ENCODE results near the gene LRRC2.
A peak's percentile ranks its signal among the peaks of the same experiment; 100 is the strongest.

LRRC2 gene, protein sequence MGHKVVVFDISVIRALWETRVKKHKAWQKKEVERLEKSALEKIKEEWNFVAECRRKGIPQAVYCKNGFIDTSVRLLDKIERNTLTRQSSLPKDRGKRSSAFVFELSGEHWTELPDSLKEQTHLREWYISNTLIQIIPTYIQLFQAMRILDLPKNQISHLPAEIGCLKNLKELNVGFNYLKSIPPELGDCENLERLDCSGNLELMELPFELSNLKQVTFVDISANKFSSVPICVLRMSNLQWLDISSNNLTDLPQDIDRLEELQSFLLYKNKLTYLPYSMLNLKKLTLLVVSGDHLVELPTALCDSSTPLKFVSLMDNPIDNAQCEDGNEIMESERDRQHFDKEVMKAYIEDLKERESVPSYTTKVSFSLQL

DNA sequence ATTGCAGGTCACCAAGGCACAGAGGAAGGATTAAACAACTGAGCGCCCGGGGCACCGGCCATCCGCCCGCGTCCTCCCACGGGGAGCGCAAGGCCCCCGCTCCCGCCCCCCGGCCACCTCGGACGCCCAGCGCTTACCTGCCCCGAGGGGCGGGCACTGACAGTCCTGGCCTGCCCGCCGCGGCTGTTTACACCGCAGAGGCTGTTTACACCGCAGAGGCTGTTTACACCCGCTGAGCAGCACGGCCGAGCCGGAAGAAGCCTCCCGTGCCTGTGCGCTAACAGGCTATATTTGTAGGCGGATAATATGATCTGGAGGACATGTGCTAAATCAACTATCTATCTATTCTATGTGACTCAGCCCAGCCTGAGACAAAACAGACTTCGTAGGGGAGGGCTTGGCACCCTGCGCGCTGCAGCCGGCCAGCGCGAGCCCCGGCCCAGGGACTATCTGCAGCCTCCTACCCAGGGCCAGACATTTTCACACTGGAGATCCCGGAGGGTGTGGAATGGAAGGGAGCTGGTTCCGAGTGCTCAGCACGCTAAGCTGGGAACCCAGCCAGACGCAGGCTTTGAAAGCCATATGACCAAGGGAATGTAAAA is at the start of gene LRRC2:
LRRC2 (minus strand) TSS at position 263 of the 602 bp plus-strand sequence. CDS start 14,711 bp downstream, outside the sequence.
- TF ChIP-seq, protein P1, sequence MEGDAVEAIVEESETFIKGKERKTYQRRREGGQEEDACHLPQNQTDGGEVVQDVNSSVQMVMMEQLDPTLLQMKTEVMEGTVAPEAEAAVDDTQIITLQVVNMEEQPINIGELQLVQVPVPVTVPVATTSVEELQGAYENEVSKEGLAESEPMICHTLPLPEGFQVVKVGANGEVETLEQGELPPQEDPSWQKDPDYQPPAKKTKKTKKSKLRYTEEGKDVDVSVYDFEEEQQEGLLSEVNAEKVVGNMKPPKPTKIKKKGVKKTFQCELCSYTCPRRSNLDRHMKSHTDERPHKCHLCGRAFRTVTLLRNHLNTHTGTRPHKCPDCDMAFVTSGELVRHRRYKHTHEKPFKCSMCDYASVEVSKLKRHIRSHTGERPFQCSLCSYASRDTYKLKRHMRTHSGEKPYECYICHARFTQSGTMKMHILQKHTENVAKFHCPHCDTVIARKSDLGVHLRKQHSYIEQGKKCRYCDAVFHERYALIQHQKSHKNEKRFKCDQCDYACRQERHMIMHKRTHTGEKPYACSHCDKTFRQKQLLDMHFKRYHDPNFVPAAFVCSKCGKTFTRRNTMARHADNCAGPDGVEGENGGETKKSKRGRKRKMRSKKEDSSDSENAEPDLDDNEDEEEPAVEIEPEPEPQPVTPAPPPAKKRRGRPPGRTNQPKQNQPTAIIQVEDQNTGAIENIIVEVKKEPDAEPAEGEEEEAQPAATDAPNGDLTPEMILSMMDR (IDR thresholded peaks at IDR 0.05; ENCODE audit: low read depth, low read length), result no peak
- peak within 1 kb of the TSS; percentile 44 to 52 for H3K4me3 ChIP-seq (replicated peaks in 1 of 2; ENCODE audit: low read depth in 2 of 2, low read length in 2 of 2)
- peak; percentile 46 to 79 for DNase-seq (ENCODE audit: low read depth in 2 of 2)

DNA sequence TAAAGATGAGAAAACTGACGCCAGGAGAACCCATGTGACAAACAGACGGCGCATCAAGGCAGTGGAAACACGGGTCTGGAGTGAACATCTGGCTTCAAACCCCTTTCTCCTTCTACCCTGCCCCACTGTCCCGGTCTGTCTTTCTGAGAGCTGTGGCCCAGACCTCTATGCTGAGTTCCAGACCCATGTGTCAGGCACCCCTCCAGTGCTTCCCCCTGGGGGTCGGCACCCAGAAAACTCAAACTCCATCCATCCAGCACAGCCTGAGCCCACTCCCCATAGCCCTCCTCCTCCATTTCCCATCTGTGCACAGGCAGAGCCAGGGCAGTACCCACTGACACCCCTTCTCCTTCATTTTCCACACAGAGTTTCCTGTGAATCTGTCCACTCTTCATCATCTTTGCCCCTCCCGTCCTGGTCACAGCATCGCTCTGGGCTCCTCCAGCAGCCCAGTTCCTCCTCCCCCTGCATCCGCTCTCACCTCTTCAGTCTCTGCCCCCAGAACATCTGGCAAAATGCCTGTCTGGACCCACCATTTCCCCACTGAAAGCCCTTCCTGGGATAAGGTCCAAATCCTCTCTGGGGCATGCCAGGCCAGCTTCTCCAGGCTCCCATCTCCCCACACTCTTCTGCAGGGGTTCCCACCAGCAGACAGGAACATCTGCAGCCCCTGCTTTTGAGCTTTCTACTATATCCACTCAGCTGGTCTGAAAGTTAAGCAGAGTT is 49.1 kb upstream of the LRRC2 start:
- TF ChIP-seq, protein P1 (IDR thresholded peaks at IDR 0.05; ENCODE audit: low read depth, low read length), result no peak
- no peak overlapping the region for H3K4me3 ChIP-seq (replicated peaks in 1 of 2; ENCODE audit: low read depth in 2 of 2, low read length in 2 of 2)
- DNase-seq (ENCODE audit: low read depth in 2 of 2), result no peak

DNA sequence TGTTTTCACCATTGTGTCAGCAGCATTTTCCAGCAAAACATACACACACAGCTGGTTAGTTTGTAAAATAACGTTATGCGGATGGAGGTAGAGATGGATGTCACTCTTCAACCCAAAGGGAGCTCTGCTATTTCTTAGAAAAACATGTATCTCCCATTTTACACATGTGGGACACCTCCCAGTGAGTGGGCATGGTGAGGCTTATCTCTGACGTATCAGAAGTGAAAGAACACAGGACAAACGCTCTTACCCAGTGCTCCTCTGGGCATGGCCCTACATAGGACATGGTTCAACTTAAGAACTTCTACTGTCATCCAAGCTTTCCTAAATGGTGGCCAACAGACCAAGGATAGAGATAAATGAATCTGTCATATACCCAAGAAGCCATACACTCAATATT is 48.3 kb upstream of the LRRC2 start:
- TF ChIP-seq, protein P1 (IDR thresholded peaks at IDR 0.05; ENCODE audit: low read depth, low read length), result no peak
- H3K4me3 ChIP-seq (replicated peaks in 1 of 2; ENCODE audit: low read depth in 2 of 2, low read length in 2 of 2), result no peak overlapping the region
- DNase-seq (ENCODE audit: low read depth in 2 of 2), result no peak

DNA sequence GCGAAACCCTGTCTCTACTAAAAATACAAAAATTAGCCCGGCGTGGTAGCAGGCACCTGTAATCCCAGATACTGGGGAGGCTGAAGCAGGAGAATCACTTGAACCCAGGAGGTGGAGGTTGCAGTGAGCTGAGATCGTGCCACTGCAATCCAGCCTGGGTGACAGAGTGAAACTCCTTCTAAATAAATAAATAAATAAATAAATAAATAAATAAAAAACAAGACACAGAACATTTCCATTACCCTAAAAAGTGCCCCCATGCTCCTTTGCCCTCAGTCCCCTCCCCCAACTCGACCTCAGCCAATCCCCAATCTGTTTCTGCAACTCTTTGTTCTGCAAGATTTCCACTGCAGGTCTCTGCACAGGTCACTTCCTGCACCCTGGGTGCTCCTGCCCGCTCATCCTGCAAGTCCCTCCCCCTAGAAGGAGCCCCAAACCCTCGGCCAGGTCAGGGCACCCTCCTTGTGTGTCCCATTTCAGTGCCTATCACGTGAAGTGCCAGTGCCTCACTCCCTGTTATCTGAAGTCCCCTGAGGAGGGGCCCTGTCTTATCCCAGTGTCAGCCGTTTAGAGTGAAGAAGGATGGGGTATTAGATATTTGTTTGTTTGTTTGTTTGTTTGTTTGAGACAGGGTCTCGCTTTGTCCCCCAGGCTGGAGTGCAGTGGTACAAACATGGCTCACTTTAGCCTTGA is 47.4 kb upstream of the LRRC2 start:
- DNase-seq (ENCODE audit: low read depth in 2 of 2), result no peak
- TF ChIP-seq, protein P1 (IDR thresholded peaks at IDR 0.05; ENCODE audit: low read depth, low read length), result no peak

DNA sequence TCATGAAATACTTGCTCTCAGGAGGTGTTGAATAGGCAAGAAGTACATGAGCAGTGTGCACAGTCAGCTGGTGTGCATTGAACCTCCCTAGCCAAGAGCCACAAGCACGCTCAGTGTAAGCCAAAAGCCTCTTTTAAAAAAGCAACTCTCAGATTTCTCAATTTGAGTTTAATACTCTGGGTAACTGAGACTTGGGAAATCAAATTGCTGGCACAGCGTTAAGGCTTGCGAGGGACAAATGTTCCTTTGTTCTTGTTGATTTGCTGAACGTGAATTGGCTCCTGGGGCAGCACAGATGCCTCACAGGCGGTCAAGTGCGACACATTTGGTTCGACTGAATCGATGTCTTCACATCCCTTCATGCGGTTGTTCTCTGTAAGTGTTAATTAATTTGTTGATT is 46.2 kb upstream of the LRRC2 start, which contains the start of gene FAM240A:
FAM240A (plus strand) TSS at position 202 of the 400 bp plus-strand sequence; CDS start at position 361, 159 bp downstream.
- DNase-seq (ENCODE audit: low read depth in 2 of 2), result peak in 1 of 2 donors; percentile 12
- H3K4me3 ChIP-seq (replicated peaks in 1 of 2; ENCODE audit: low read depth in 2 of 2, low read length in 2 of 2), result no peak within 1 kb of the TSS
- TF ChIP-seq, protein P1 (IDR thresholded peaks at IDR 0.05; ENCODE audit: low read depth, low read length), result no peak

More for the DNA sequence above, 47.4 kb upstream of the LRRC2 start:
- no peak overlapping the region for H3K4me3 ChIP-seq (replicated peaks in 1 of 2; ENCODE audit: low read depth in 2 of 2, low read length in 2 of 2)
